ENCODE measurements around the gene DYRK1A.

The DYRK1A gene

GRCh38 chr21:37454869-37455503, 88.4 kb downstream of the DYRK1A start:
- in situ Hi-C loops (cut with MboI; ENCODE audit: low sequenced_read_pairs, unreplicated experiment): no loop called here
- TF ChIP-seq CTCF (IDR thresholded peaks at IDR 0.05; ENCODE audit: borderline replicate concordance, control extremely low read depth, extremely low read depth, insufficient read depth, missing control alignments): no peak
- DNase-seq (ENCODE audit: low spot score): no peak

GRCh38 chr21:37455504-37455911, 88.9 kb downstream of the DYRK1A start:
- no peak for DNase-seq (ENCODE audit: low spot score)
- in situ Hi-C loops (cut with MboI; ENCODE audit: low sequenced_read_pairs, unreplicated experiment): no loop called here
- no peak for TF ChIP-seq CTCF (IDR thresholded peaks at IDR 0.05; ENCODE audit: borderline replicate concordance, control extremely low read depth, extremely low read depth, insufficient read depth, missing control alignments)

- DNase-seq (ENCODE audit: low spot score): no peak
- no peak for TF ChIP-seq CTCF (IDR thresholded peaks at IDR 0.05; ENCODE audit: borderline replicate concordance, control extremely low read depth, extremely low read depth, insufficient read depth, missing control alignments)
- in situ Hi-C loops (cut with MboI; ENCODE audit: low sequenced_read_pairs, unreplicated experiment): no loop called here
Observed at GRCh38 chr21:37458669-37459276, 92.2 kb downstream of the DYRK1A start.

GRCh38 chr21:37459575-37459974, 93.0 kb downstream of the DYRK1A start:
- no peak for DNase-seq (ENCODE audit: low spot score)

GRCh38 chr21:37460196-37460595, 93.6 kb downstream of the DYRK1A start:
- in situ Hi-C loops (cut with MboI; ENCODE audit: low sequenced_read_pairs, unreplicated experiment): no loop called here
- DNase-seq (ENCODE audit: low spot score): no peak
- TF ChIP-seq CTCF (IDR thresholded peaks at IDR 0.05; ENCODE audit: borderline replicate concordance, control extremely low read depth, extremely low read depth, insufficient read depth, missing control alignments): no peak

More at GRCh38 chr21:37459575-37459974, 93.0 kb downstream of the DYRK1A start:
- in situ Hi-C loops (cut with MboI; ENCODE audit: low sequenced_read_pairs, unreplicated experiment): no loop called here
- TF ChIP-seq CTCF (IDR thresholded peaks at IDR 0.05; ENCODE audit: borderline replicate concordance, control extremely low read depth, extremely low read depth, insufficient read depth, missing control alignments): no peak

- in situ Hi-C loops (cut with MboI; ENCODE audit: low sequenced_read_pairs, unreplicated experiment): no loop called here
- TF ChIP-seq CTCF (IDR thresholded peaks at IDR 0.05; ENCODE audit: borderline replicate concordance, control extremely low read depth, extremely low read depth, insufficient read depth, missing control alignments): no peak
- peak; percentile 32 for DNase-seq (ENCODE audit: low spot score)
Observed at GRCh38 chr21:37461479-37461878, 94.9 kb downstream of the DYRK1A start.
